OCI-LY7 (cell line): Measurements from ENCODE around the gene SYT7.

Source experiments
- EZH2phosphoT487 ChIP-seq: fragments of 200-600 bp; sonication (generic); IDR thresholded peaks from 2 replicates; pipeline ENCODE4 v1.6.1; 2018; ENCODE audit warnings: low read depth, borderline replicate concordance, mild to moderate bottlenecking, mixed run types, antibody characterized with exemption, low read length, moderate library complexity, mixed read lengths
- TF ChIP-seq, protein P1 (sequence below): fragments of 200-600 bp; sonication (generic); conservative IDR thresholded peaks from 2 replicates; pipeline ENCODE4 v1.5.1; 2014; ENCODE audit warnings: mild to moderate bottlenecking, antibody characterized with exemption, low read length, moderate library complexity, mixed read lengths

DNA sequence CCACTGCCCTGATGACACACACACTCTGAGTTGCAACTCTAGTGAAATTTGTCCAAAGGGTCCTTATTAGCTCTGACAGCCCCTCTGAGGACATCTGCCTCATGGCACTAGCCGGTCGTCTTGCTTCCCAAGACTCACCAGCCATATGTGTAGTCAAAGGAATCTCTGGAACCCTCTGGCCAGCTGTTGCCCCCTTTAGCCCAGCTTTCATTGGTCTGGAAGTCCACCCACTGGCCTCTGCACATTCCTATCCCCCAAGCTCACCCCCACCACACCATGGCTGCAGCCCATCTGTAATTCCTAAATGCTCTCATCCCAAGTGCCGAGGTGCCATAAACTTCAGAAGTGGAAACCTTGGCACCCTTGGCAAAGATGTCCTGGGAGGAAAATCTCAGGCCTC lies 24.3 kb downstream of the SYT7 start:
- TF ChIP-seq, protein P1, sequence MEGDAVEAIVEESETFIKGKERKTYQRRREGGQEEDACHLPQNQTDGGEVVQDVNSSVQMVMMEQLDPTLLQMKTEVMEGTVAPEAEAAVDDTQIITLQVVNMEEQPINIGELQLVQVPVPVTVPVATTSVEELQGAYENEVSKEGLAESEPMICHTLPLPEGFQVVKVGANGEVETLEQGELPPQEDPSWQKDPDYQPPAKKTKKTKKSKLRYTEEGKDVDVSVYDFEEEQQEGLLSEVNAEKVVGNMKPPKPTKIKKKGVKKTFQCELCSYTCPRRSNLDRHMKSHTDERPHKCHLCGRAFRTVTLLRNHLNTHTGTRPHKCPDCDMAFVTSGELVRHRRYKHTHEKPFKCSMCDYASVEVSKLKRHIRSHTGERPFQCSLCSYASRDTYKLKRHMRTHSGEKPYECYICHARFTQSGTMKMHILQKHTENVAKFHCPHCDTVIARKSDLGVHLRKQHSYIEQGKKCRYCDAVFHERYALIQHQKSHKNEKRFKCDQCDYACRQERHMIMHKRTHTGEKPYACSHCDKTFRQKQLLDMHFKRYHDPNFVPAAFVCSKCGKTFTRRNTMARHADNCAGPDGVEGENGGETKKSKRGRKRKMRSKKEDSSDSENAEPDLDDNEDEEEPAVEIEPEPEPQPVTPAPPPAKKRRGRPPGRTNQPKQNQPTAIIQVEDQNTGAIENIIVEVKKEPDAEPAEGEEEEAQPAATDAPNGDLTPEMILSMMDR: no peak
- TF ChIP-seq EZH2phosphoT487: no peak
